Measurements from ENCODE around the gene ACTN1. TPM values are rescaled to one million over a fixed set of nuclear protein-coding genes. Genes with fewer than 3 reads are reported as not detected.
"Not testable (repeated sequence)": the region's sequence is repeated elsewhere in the genome, so short reads cannot be mapped to it uniquely, and the experiment has no call there.

The ACTN1 gene
- polyA plus RNA-seq (2012; ENCODE audit: low read depth, missing spikeins): 1.3 TPM

GRCh38 chr14:68979021-68979721 is at the start of gene ACTN1:
TSS of gene ACTN1 (minus strand) at chr14:68979302. CDS start at chr14:68979056, 246 bp downstream.
- TF ChIP-seq SPI1 (IDR thresholded peaks at IDR 0.05; ENCODE audit: low read depth, low read length): no peak
- no peak for TF ChIP-seq TAF1 (IDR thresholded peaks at IDR 0.05; ENCODE audit: low read depth, low read length)
- TF ChIP-seq POU2F2 (IDR thresholded peaks at IDR 0.05; ENCODE audit: low read depth, low read length): no peak
- TF ChIP-seq PAX5 (IDR thresholded peaks at IDR 0.05; ENCODE audit: insufficient read depth, low read length, severe bottlenecking): no peak
- TF ChIP-seq POLR2AphosphoS5 (IDR thresholded peaks at IDR 0.05; ENCODE audit: low read depth, low read length): no peak
- TF ChIP-seq POLR2A (IDR thresholded peaks at IDR 0.05; ENCODE audit: low read depth, low read length): no peak
- FAIRE-seq: no peak
- DNase-seq (ENCODE audit: insufficient read length, low spot score): peak; percentile 54

- FAIRE-seq (no peak), DNase-seq (ENCODE audit: insufficient read length, low spot score) (no peak)
- no peak for TF ChIP-seq PAX5 (IDR thresholded peaks at IDR 0.05; ENCODE audit: insufficient read depth, low read length, severe bottlenecking)
- TF ChIP-seq TAF1 (IDR thresholded peaks at IDR 0.05; ENCODE audit: low read depth, low read length): no peak
- TF ChIP-seq POLR2A (IDR thresholded peaks at IDR 0.05; ENCODE audit: low read depth, low read length): no peak
- TF ChIP-seq POU2F2 (IDR thresholded peaks at IDR 0.05; ENCODE audit: low read depth, low read length): no peak
- TF ChIP-seq POLR2AphosphoS5 (IDR thresholded peaks at IDR 0.05; ENCODE audit: low read depth, low read length): no peak
- TF ChIP-seq SPI1 (IDR thresholded peaks at IDR 0.05; ENCODE audit: low read depth, low read length): no peak
Measured at GRCh38 chr14:69027242-69027913, 48.3 kb upstream of the ACTN1 start.

GRCh38 chr14:69023035-69023434 is 43.9 kb upstream of the ACTN1 start:
- no peak for DNase-seq (ENCODE audit: insufficient read length, low spot score)
- no peak for FAIRE-seq
- TF ChIP-seq POLR2A (IDR thresholded peaks at IDR 0.05; ENCODE audit: low read depth, low read length) (no peak), POLR2AphosphoS5 (IDR thresholded peaks at IDR 0.05; ENCODE audit: low read depth, low read length) (no peak), PAX5 (IDR thresholded peaks at IDR 0.05; ENCODE audit: insufficient read depth, low read length, severe bottlenecking) (no peak), POU2F2 (IDR thresholded peaks at IDR 0.05; ENCODE audit: low read depth, low read length) (no peak), SPI1 (IDR thresholded peaks at IDR 0.05; ENCODE audit: low read depth, low read length) (no peak), TAF1 (IDR thresholded peaks at IDR 0.05; ENCODE audit: low read depth, low read length) (no peak)

- not testable (repeated sequence) for FAIRE-seq; DNase-seq (ENCODE audit: insufficient read length, low spot score)
Measured at GRCh38 chr14:69022093-69022492, 43.0 kb upstream of the ACTN1 start.

- TF ChIP-seq POU2F2 (IDR thresholded peaks at IDR 0.05; ENCODE audit: low read depth, low read length): no peak
- TF ChIP-seq POLR2AphosphoS5 (IDR thresholded peaks at IDR 0.05; ENCODE audit: low read depth, low read length): no peak
- TF ChIP-seq SPI1 (IDR thresholded peaks at IDR 0.05; ENCODE audit: low read depth, low read length): no peak
- no peak for TF ChIP-seq POLR2A (IDR thresholded peaks at IDR 0.05; ENCODE audit: low read depth, low read length)
- no peak for TF ChIP-seq TAF1 (IDR thresholded peaks at IDR 0.05; ENCODE audit: low read depth, low read length)
- TF ChIP-seq PAX5 (IDR thresholded peaks at IDR 0.05; ENCODE audit: insufficient read depth, low read length, severe bottlenecking): no peak
- no peak for FAIRE-seq
- no peak for DNase-seq (ENCODE audit: insufficient read length, low spot score)
Measured at GRCh38 chr14:69017706-69018105, 38.6 kb upstream of the ACTN1 start.

- no peak for FAIRE-seq
- TF ChIP-seq SPI1 (IDR thresholded peaks at IDR 0.05; ENCODE audit: low read depth, low read length) (no peak), PAX5 (IDR thresholded peaks at IDR 0.05; ENCODE audit: insufficient read depth, low read length, severe bottlenecking) (no peak), TAF1 (IDR thresholded peaks at IDR 0.05; ENCODE audit: low read depth, low read length) (no peak), POLR2A (IDR thresholded peaks at IDR 0.05; ENCODE audit: low read depth, low read length) (no peak), POU2F2 (IDR thresholded peaks at IDR 0.05; ENCODE audit: low read depth, low read length) (no peak), POLR2AphosphoS5 (IDR thresholded peaks at IDR 0.05; ENCODE audit: low read depth, low read length) (no peak)
- no peak for DNase-seq (ENCODE audit: insufficient read length, low spot score)
Measured at GRCh38 chr14:69014829-69015259, 35.7 kb upstream of the ACTN1 start.

GRCh38 chr14:69013943-69014782 is 35.1 kb upstream of the ACTN1 start:
- TF ChIP-seq TAF1 (IDR thresholded peaks at IDR 0.05; ENCODE audit: low read depth, low read length) (no peak), POLR2AphosphoS5 (IDR thresholded peaks at IDR 0.05; ENCODE audit: low read depth, low read length) (no peak), POLR2A (IDR thresholded peaks at IDR 0.05; ENCODE audit: low read depth, low read length) (no peak), SPI1 (IDR thresholded peaks at IDR 0.05; ENCODE audit: low read depth, low read length) (no peak), PAX5 (IDR thresholded peaks at IDR 0.05; ENCODE audit: insufficient read depth, low read length, severe bottlenecking) (no peak), POU2F2 (IDR thresholded peaks at IDR 0.05; ENCODE audit: low read depth, low read length) (no peak)
- DNase-seq (ENCODE audit: insufficient read length, low spot score): no peak
- no peak for FAIRE-seq

- TF ChIP-seq POU2F2 (IDR thresholded peaks at IDR 0.05; ENCODE audit: low read depth, low read length): no peak
- no peak for FAIRE-seq
- DNase-seq (ENCODE audit: insufficient read length, low spot score): no peak
Measured at GRCh38 chr14:69012256-69012953, 33.3 kb upstream of the ACTN1 start.

- no peak for TF ChIP-seq PAX5 (IDR thresholded peaks at IDR 0.05; ENCODE audit: insufficient read depth, low read length, severe bottlenecking)
- no peak for DNase-seq (ENCODE audit: insufficient read length, low spot score)
- FAIRE-seq: no peak
Measured at GRCh38 chr14:69010648-69011047, 31.5 kb upstream of the ACTN1 start.
